GM18508 (cell line): ENCODE measurements around the gene LRRN3.

Source experiments
- ATAC-seq: cut with Tn5 transposase; IDR thresholded peaks from one replicate; pipeline ENCODE4 v1.9.1; 2021; ENCODE audit warnings: moderate number of reproducible peaks; ENCODE audit not compliant: insufficient read depth, unreplicated experiment

Gene LRRN3

DNA sequence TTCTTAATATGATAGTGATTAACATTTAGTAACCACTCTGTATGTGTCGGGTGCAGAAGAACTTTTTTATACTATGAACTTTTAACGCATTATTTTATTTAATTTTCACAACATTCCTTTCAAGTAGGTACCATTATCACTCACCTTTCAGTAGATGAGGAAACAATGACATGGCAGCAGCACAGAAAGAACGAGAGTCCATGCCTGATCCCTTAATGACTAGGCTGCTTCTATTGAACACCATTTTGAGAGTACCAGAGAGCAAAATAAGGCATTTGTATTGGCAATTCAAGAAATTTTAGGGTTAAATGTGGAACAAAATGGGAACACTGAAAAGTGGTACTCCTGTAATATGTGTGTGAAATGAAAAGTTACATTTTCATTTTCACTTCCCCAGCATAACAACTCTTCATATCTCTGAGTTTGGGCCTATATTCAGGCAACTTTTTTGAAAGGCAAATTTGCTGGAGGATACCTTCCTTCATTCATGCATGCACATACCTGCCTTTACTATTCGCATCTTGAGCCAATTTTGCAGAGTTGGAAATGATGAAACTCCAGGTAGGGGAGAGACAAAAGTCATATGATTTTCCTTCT, 12.8 kb downstream of the LRRN3 start:
- peak; percentile 39 for ATAC-seq

DNA sequence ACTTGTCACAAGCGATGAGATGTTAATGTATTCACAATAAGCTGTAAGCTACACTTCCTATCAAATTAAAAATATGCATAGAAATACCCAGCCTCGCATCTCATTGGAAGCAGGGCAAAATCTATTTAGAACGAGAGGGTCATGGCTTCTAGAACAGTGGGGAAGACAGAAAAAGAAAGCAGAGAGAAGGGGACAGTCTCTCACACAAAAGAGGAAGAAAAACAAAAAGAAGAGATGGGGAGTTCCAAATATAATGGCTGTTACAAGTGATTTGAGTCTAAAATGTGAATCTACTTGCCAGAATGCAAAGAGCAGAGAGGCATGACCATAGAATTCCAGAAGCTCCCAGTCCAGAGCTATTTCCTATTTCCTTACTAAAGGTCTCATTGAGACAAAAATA, 13.8 kb downstream of the LRRN3 start:
- ATAC-seq, result peak; percentile 43

DNA sequence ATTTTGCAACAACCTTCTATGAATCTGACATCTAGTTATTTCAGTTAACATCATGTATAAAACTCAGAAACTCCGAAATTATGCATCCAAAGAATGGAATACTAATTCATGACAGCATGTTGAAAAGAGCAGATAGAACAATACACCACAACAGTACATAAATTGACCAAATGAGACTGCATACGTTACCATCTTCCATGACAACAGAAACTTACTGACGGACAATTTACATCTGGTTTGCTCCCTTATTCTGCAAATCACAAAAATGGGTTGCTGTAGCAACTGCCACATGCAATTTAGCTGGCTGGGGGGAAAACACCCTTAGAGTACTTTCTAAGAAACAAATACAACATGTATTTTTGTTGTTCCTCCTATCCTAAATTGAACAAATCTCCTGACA, 14.3 kb downstream of the LRRN3 start:
- no peak for ATAC-seq

GRCh38 chr7:111107579-111107978, 16.7 kb downstream of the LRRN3 start:
- ATAC-seq, result no peak

GRCh38 chr7:111108000-111108399, 17.1 kb downstream of the LRRN3 start:
- no peak for ATAC-seq

GRCh38 chr7:111108496-111108895, 17.6 kb downstream of the LRRN3 start:
- ATAC-seq, result no peak

GRCh38 chr7:111112439-111112838, 21.5 kb downstream of the LRRN3 start:
- no peak for ATAC-seq

- ATAC-seq, result peak; percentile 85
These were observed 22.5 kb downstream of the LRRN3 start for GRCh38 chr7:111113263-111114017.

DNA sequence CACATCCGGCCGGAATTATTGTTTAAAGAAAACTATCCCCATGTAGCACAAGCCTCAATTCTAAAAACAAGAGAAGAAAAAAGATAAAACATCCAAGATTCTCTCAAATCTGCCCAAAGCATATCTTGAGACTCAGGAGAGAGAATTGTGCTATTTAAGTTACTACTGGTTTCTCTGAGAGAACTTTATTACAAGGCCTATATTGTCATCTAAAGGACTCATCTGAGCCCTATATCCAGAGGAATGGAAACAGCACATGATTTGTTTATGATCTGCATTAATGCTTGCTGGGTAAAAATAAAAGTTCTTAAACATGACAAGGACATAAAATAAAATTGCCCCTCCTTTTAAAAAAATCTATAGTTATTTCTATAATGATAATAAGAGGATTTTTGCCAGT, 25.0 kb downstream of the LRRN3 start:
- ATAC-seq, result no peak

- ATAC-seq, result no peak
These were observed 36.1 kb downstream of the LRRN3 start for GRCh38 chr7:111126987-111127386.

GRCh38 chr7:111129435-111129834, 38.5 kb downstream of the LRRN3 start:
- no peak for ATAC-seq

GRCh38 chr7:111132833-111133232, 41.9 kb downstream of the LRRN3 start:
- no peak for ATAC-seq

DNA sequence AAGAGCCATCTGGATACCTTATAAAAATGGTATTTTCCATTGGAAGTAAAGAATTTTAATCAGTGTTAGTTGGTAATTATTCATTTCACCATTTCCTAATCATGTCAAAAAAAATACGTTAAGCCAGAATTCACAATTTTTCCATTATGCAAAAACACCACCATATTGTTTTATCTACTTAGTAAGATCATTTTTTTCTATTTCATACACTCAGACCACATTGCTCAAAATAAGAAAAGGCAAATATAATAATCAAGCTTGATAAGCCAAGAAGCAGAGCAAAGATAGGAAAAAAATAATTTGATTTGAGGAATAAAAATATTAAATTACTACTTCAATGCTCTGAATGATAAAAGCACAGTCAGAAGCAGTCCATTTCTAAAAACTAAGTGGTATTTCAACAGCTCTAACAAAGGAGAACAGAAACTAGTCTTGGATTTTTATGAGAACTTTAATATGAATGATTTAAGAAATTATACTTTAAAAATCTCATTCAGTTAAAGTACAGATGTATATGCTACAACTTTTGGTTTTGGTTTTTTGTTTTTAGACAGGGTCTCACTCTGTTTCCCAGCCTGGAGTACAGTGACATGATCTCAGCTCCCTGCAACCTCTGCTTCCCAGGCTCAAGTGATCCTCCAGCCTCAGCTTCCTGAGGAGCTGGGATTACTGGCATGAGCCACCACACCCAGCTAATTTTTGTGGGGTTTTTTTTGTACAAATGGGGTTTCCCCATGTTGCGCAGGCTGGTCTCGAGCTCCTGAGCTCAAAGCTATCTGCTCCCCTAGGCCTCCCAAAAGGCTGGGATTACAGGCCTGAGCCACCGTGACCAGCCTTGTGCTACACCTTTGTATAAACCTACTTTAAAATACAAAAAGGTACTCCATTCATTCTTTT, 46.6 kb downstream of the LRRN3 start:
- peak; percentile 57 for ATAC-seq

- peak; percentile 97 for ATAC-seq
These were observed 47.3 kb downstream of the LRRN3 start for GRCh38 chr7:111138193-111138569.

GRCh38 chr7:111138586-111138985, 47.7 kb downstream of the LRRN3 start:
- no peak for ATAC-seq

- no peak for ATAC-seq
These were observed 49.4 kb downstream of the LRRN3 start for GRCh38 chr7:111140091-111140865.

GRCh38 chr7:111145472-111145871, 54.5 kb downstream of the LRRN3 start:
- ATAC-seq, result no peak

DNA sequence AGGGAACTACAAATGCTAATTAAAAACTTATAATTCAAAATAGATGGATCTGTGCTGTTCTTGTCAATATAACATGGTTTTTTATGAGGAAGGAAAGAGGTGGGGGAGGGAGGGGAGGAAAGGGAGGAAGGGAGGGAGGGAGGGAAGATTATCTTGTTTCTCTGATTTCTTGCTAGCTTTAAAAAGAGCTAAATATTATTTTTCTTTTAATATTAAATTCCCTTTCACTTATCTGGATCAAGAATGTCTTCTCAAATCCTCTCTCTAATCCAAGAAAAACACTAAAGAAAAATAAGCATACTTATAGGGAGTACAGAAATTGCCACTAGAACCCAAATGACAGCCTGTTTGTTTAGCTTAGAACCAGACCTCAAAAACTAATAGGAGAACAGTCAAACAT, 55.2 kb downstream of the LRRN3 start:
- ATAC-seq, result no peak

DNA sequence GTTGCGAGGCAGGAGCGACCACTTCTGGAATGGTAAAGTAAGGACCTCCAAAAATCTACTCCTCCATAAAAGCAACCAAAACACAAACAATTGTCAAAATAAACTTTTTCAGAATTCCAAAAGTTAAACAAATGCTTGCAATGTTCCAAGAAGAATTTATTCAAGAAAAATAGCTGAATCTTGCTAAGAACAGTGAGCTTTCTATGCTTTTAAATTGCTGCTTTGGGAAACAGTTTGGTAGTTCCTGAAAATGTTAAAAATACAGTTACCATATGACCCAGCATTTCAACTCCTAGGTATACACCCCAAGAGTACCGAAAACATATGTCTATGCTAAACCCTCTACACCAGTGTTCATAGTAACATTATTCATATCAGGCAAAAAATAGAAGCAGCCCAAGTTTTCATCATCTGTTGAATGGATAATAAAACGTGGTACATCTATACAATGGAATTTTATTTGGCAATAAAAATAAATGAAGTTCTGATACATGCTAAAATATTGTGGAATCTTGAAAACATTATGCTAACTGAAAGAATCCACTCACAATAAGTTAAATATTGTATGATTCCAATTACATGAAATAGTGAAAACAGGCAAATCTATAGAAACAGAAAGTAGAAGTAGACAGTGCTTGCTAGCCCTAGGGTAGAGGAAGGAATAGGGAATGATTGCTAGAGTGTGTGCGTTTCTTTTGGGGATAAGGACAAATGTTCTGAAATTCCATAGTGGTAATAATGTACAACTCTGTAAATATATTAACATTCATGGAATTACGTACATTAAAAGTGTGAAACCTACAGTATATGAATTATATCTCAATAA, 57.0 kb downstream of the LRRN3 start:
- peak; percentile 72 for ATAC-seq

DNA sequence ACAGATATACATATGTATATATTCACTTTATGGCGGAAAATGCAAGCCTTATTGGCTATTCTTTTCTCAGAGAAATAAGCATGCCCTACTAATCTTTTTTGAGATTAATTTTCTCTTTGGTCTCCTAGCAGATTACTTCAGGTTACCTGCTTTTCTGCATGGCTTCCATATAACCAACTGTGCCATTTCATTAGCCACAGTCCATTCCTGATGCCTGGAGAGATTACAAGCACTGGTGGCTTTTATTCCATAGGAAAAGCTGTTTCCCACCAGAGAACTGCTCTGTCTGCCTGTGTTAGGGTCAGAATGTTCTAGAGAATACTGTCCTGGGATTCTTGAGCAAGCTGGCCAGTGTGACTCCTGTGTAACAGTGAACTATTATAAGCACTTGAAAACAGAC, 59.8 kb downstream of the LRRN3 start:
- ATAC-seq, result no peak
